ENCODE data around the gene SLC22A23.

The SLC22A23 gene

GRCh38 chr6:3444276-3445088 is 12.4 kb downstream of the SLC22A23 start:
- no peak for DNase-seq

GRCh38 chr6:3443221-3443515 is 13.7 kb downstream of the SLC22A23 start:
- DNase-seq = no peak

GRCh38 chr6:3442431-3443220 is 14.2 kb downstream of the SLC22A23 start:
- no peak for DNase-seq

GRCh38 chr6:3440911-3441310 is 15.9 kb downstream of the SLC22A23 start:
- DNase-seq = no peak

- DNase-seq = no peak
Measured at GRCh38 chr6:3439961-3440360, 16.9 kb downstream of the SLC22A23 start.

GRCh38 chr6:3438190-3439167 is 18.4 kb downstream of the SLC22A23 start:
- no peak for DNase-seq

GRCh38 chr6:3433005-3433404 is 23.8 kb downstream of the SLC22A23 start:
- no peak for DNase-seq

- no peak for DNase-seq
Measured at GRCh38 chr6:3432416-3432815, 24.4 kb downstream of the SLC22A23 start.

GRCh38 chr6:3431994-3432393 is 24.9 kb downstream of the SLC22A23 start:
- no peak for DNase-seq

- no peak for DNase-seq
Measured at GRCh38 chr6:3429211-3429610, 27.6 kb downstream of the SLC22A23 start.

GRCh38 chr6:3428700-3429099 is 28.1 kb downstream of the SLC22A23 start:
- no peak for DNase-seq

GRCh38 chr6:3428247-3428646 is 28.6 kb downstream of the SLC22A23 start:
- no peak for DNase-seq

- DNase-seq = no peak
Measured at GRCh38 chr6:3427687-3428085, 29.2 kb downstream of the SLC22A23 start.

- DNase-seq = no peak
Measured at GRCh38 chr6:3426927-3427686, 29.7 kb downstream of the SLC22A23 start.

GRCh38 chr6:3426091-3426926 is 30.5 kb downstream of the SLC22A23 start:
- no peak for DNase-seq

GRCh38 chr6:3425574-3425973 is 31.3 kb downstream of the SLC22A23 start:
- no peak for DNase-seq

- no peak for DNase-seq
Measured at GRCh38 chr6:3424185-3424927, 32.5 kb downstream of the SLC22A23 start.

- no peak for DNase-seq
Measured at GRCh38 chr6:3423439-3424184, 33.2 kb downstream of the SLC22A23 start.

GRCh38 chr6:3422435-3423070 is 34.3 kb downstream of the SLC22A23 start:
- DNase-seq = no peak

All from NCI-H774 (cell line).